K562 (cell line): ENCODE data around the gene EXOC3L1. TPM values are rescaled to one million over a fixed set of nuclear protein-coding genes. Genes with fewer than 3 reads are reported as not detected.

Source experiments
- BCOR ChIP-seq: fragments of 450-650 bp; IDR thresholded peaks from 2 replicates; pipeline ENCODE4 v1.6.1; 2016
- CTBP1 ChIP-seq: fragments of 450-650 bp; IDR thresholded peaks from 2 replicates; pipeline ENCODE4 v1.6.1; 2016; ENCODE audit warnings: borderline replicate concordance
- DDX20 ChIP-seq: fragments of 450-650 bp; IDR thresholded peaks from 2 replicates; pipeline ENCODE4 v1.6.1; 2016; ENCODE audit warnings: missing genetic modification characterization, low read depth, mild to moderate bottlenecking, missing compliant biosample characterization, moderate library complexity
- DLX4 ChIP-seq: fragments of 250-450 bp; sonication (Bioruptor Pico); IDR thresholded peaks from 2 replicates; pipeline ENCODE4 v1.6.1; 2021; ENCODE audit warnings: mild to moderate bottlenecking
- ILK ChIP-seq: fragments of 450-650 bp; IDR thresholded peaks from 2 replicates; pipeline ENCODE4 v1.6.1; 2016; ENCODE audit warnings: missing genetic modification characterization, low read depth, mild to moderate bottlenecking, missing compliant biosample characterization, moderate library complexity, borderline replicate concordance
- KLF6 ChIP-seq: fragments of 250-450 bp; sonication (Bioruptor Pico); IDR thresholded peaks from 2 replicates; pipeline ENCODE4 v1.4.0; 2020; ENCODE audit warnings: mild to moderate bottlenecking, moderate library complexity, borderline replicate concordance
- MYBL2 ChIP-seq, 2 experiments: fragments of 450-650 bp in 1 of 2; sonication (generic) in 1 of 2; formaldehyde crosslinking in 1 of 2; IDR thresholded peaks; 2 replicates each; pipeline versions ENCODE4 v1.6.1 to v1.8.1; 2017 to 2022; ENCODE audit warnings: borderline replicate concordance in 1 of 2, inconsistent platforms in 1 of 2, low read depth in 1 of 2, mild to moderate bottlenecking in 1 of 2, missing genetic modification reagents in 1 of 2, moderate library complexity in 1 of 2
- NCOA4 ChIP-seq: fragments of 450-650 bp; IDR thresholded peaks from 2 replicates; pipeline ENCODE4 v1.6.1; 2018; ENCODE audit warnings: mild to moderate bottlenecking; ENCODE audit not compliant: partially characterized antibody
- NCOR1 ChIP-seq: fragments of 450-650 bp; IDR thresholded peaks from 2 replicates; pipeline ENCODE4 v1.6.1; 2016; ENCODE audit warnings: mild to moderate bottlenecking, moderate library complexity
- NEUROD1 ChIP-seq: fragments of 150-350 bp; IDR thresholded peaks from 2 replicates; pipeline ENCODE4 v1.6.1; 2014; ENCODE audit warnings: borderline replicate concordance, low read length, low read depth; ENCODE audit not compliant: partially characterized antibody
- NFRKB ChIP-seq: fragments of 450-650 bp; IDR thresholded peaks from 2 replicates; pipeline ENCODE4 v1.6.1; 2016; ENCODE audit warnings: low read depth
- POLR2AphosphoS5 ChIP-seq: IDR thresholded peaks from 2 replicates; pipeline ENCODE4 v1.6.1; 2011; ENCODE audit warnings: mild to moderate bottlenecking, low read depth, low read length, moderate library complexity; ENCODE audit not compliant: control insufficient read depth, insufficient read depth
- RFX7 ChIP-seq: fragments of 250-450 bp; sonication (Bioruptor Pico); IDR thresholded peaks from 2 replicates; pipeline ENCODE4 v1.5.1; 2021; ENCODE audit warnings: mild to moderate bottlenecking
- SIX5 ChIP-seq, 2 experiments: IDR thresholded peaks; 2 replicates each; pipeline ENCODE4 v1.6.1; 2011; ENCODE audit warnings: low read length in 2 of 2, borderline replicate concordance in 1 of 2, low read depth in 1 of 2, mild to moderate bottlenecking in 1 of 2, moderate library complexity in 1 of 2; ENCODE audit not compliant: insufficient read depth in 1 of 2
- SMARCB1 ChIP-seq: IDR thresholded peaks from 2 replicates; pipeline ENCODE4 v1.6.1; 2011; ENCODE audit warnings: improper control_type of control experiment, low read depth; ENCODE audit not compliant: insufficient read length
- U2AF1 ChIP-seq: fragments of 200-400 bp; formaldehyde crosslinking; optimal IDR thresholded peaks from 2 replicates; pipeline ENCODE3; 2017; ENCODE audit warnings: mild to moderate bottlenecking, low read depth, low read length, moderate library complexity
- ZBTB5 ChIP-seq: fragments of 450-650 bp; IDR thresholded peaks from 2 replicates; pipeline ENCODE4 v1.6.1; 2017; ENCODE audit warnings: antibody characterized with exemption
- ZKSCAN8 ChIP-seq: fragments of 200-800 bp; sonication (Bioruptor generic); IDR thresholded peaks from 2 replicates; pipeline ENCODE4 v1.6.1; 2016; ENCODE audit warnings: missing genetic modification characterization, missing compliant biosample characterization
- ZNF143 ChIP-seq: sonication (generic); formaldehyde crosslinking; IDR thresholded peaks from 2 replicates; pipeline ENCODE4 v1.9.0; 2022; ENCODE audit warnings: mild to moderate bottlenecking, missing genetic modification reagents
- ZNF263 ChIP-seq: sonication (generic); formaldehyde crosslinking; IDR thresholded peaks from 2 replicates; pipeline ENCODE4 v1.8.0; 2022; ENCODE audit warnings: mild to moderate bottlenecking, missing genetic modification reagents, borderline replicate concordance
- ZNF586 ChIP-seq: fragments of 450-650 bp; formaldehyde crosslinking; conservative IDR thresholded peaks from 2 replicates; pipeline ENCODE4 v1.4.0; 2020; ENCODE audit warnings: mild to moderate bottlenecking, moderate library complexity
- ZSCAN32 ChIP-seq: fragments of 450-650 bp; formaldehyde crosslinking; IDR thresholded peaks from 2 replicates; pipeline ENCODE4 v1.4.0; 2020; ENCODE audit warnings: mild to moderate bottlenecking, moderate library complexity
- polyA plus RNA-seq, 8 experiments: library from polyadenylated mRNA; depleted of rRNA in 4 of 8; stranded (reverse) in 5 of 8; unstranded in 3 of 8; fragments of >200 nt; fragmentation: Nextera tagmentation in 2 of 8; fragmentation: Illumina TruSeq in 1 of 8; extraction: Ambion mirVana in 2 of 8; extraction: Trizol in 1 of 8; gene quantifications; 2 replicates each; pipeline versions ENCODE4 v1.2.1 to v1.2.3, GENCODE V29; 2011 to 2014; ENCODE audit warnings: inconsistent platforms in 1 of 8, missing spikeins in 1 of 8
- total RNA-seq, 7 experiments: library from RNA; depleted of rRNA in 6 of 7; stranded (reverse); fragments of >200 nt in 6 of 7; fragmentation: Illumina TruSeq in 2 of 7; extraction: Trizol in 2 of 7; gene quantifications; 2 replicates each; pipeline versions ENCODE4 v1.2.1 to v1.2.3, GENCODE V29; 2011 to 2021; ENCODE audit warnings: low replicate concordance in 1 of 7
- TF ChIP-seq, protein P1 (sequence below): fragments of 450-650 bp; IDR thresholded peaks from 2 replicates; pipeline ENCODE4 v1.6.1; 2016; ENCODE audit warnings: missing biosample characterization, missing genetic modification characterization

Gene EXOC3L1
- total and polyA plus RNA-seq, 9 of the 15 experiments (the other 6 are each of a cell fraction or from before 2014, with no cell fraction given), result 0.08 TPM; not detected in 8

GRCh38 chr16:67183627-67184452 lies 6.1 kb downstream of the EXOC3L1 start, which contains the start of gene MATCAP1 (continued):
- TF ChIP-seq DLX4 (CRISPR knock-in tag) (no peak), BCOR (no peak), ZNF263 (no peak), NEUROD1 (peak; percentile 82), SIX5 (IDR thresholded peaks at IDR 0.05; ENCODE audit: borderline replicate concordance in 1 of 2, insufficient read depth in 1 of 2, low read depth in 1 of 2, low read length in 2 of 2) (no peak), ZBTB5 (no peak), ZKSCAN8 (CRISPR knock-in tag) (no peak), DDX20 (tag) (no peak), NCOA4 (no peak), NFRKB (no peak), CTBP1 (peak; percentile 79), SMARCB1 (no peak), ILK (tag) (no peak), KLF6 (CRISPR knock-in tag) (no peak), ZNF586 (CRISPR knock-in tag) (no peak), MYBL2 (IDR thresholded peaks at IDR 0.05; ENCODE audit: low read depth) (no peak), MYBL2 (CRISPR knock-in tag; IDR thresholded peaks at IDR 0.05; ENCODE audit: borderline replicate concordance) (no peak), U2AF1 (peak; percentile 61), POLR2AphosphoS5 (no peak), NCOR1 (no peak), RFX7 (CRISPR knock-in tag) (no peak), ZNF143 (CRISPR knock-in tag) (no peak), ZSCAN32 (CRISPR knock-in tag) (no peak)
- TF ChIP-seq, protein P1, sequence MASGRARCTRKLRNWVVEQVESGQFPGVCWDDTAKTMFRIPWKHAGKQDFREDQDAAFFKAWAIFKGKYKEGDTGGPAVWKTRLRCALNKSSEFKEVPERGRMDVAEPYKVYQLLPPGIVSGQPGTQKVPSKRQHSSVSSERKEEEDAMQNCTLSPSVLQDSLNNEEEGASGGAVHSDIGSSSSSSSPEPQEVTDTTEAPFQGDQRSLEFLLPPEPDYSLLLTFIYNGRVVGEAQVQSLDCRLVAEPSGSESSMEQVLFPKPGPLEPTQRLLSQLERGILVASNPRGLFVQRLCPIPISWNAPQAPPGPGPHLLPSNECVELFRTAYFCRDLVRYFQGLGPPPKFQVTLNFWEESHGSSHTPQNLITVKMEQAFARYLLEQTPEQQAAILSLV (tag), result no peak
